GM23338 (cell line): ENCODE results near the gene NGLY1. TPM values are rescaled to one million over a fixed set of nuclear protein-coding genes. Genes with fewer than 3 reads are reported as not detected.

Source experiments
- ATAC-seq: fragments of 200-7000 bp; cut with Tn5 transposase; 3 replicates; pipeline ENCODE4 v1.9.1; 2020
- DNase-seq: peaks from one replicate; pipeline ENCODE4 v3.0.0-alpha.2; 2015; ENCODE audit warnings: low spot score
- H2AFZ ChIP-seq: fragments of 200-600 bp; sonication (generic); 2 replicates; pipeline ENCODE4 v1.8.0; 2016; ENCODE audit warnings: antibody characterized with exemption, mild to moderate bottlenecking, moderate library complexity
- H3F3A ChIP-seq: fragments of 200-600 bp; sonication (generic); replicated peaks from 2 replicates; pipeline ENCODE4 v1.8.0; 2017; ENCODE audit warnings: antibody characterized with exemption, mixed run types, low read depth
- H3K27ac ChIP-seq: fragments of 200-600 bp; sonication (generic); 2 replicates; pipeline ENCODE4 v1.6.1; 2016; ENCODE audit warnings: low read depth
- H3K27me3 ChIP-seq: fragments of 200-600 bp; sonication (generic); 2 replicates; pipeline ENCODE4 v1.8.0; 2016; ENCODE audit warnings: mild to moderate bottlenecking, mixed run types, moderate library complexity; ENCODE audit not compliant: insufficient read depth
- H3K36me3 ChIP-seq: fragments of 200-600 bp; sonication (generic); 2 replicates; pipeline ENCODE4 v1.8.0; 2016; ENCODE audit warnings: mild to moderate bottlenecking; ENCODE audit not compliant: insufficient read depth
- H3K4me1 ChIP-seq: fragments of 200-600 bp; sonication (generic); 2 replicates; pipeline ENCODE4 v1.8.0; 2016; ENCODE audit warnings: mild to moderate bottlenecking, moderate library complexity; ENCODE audit not compliant: insufficient read depth
- H3K4me2 ChIP-seq: fragments of 200-600 bp; sonication (generic); 2 replicates; pipeline ENCODE4 v1.7.1; 2017; ENCODE audit warnings: mixed run types
- H3K4me3 ChIP-seq: fragments of 200-600 bp; sonication (generic); 2 replicates; pipeline ENCODE4 v1.6.1; 2016; ENCODE audit warnings: mixed run types
- H3K79me2 ChIP-seq: fragments of 200-600 bp; sonication (generic); replicated peaks from 2 replicates; pipeline ENCODE4 v1.8.0; 2017; ENCODE audit warnings: mild to moderate bottlenecking; ENCODE audit not compliant: insufficient read depth
- H3K9me2 ChIP-seq: fragments of 200-600 bp; sonication (generic); 2 replicates; pipeline ENCODE4 v1.8.0; 2017; ENCODE audit not compliant: insufficient read depth
- H4K20me1 ChIP-seq: fragments of 200-600 bp; sonication (generic); replicated peaks from 2 replicates; pipeline ENCODE4 v1.8.0; 2017; ENCODE audit warnings: mild to moderate bottlenecking; ENCODE audit not compliant: insufficient read depth
- H3K27ac Mint-ChIP-seq: 2 replicates; pipeline ENCODE4 v1.8.0; 2020; ENCODE audit warnings: inconsistent platforms, mild to moderate bottlenecking, moderate library complexity, mixed read lengths
- H3K27me3 Mint-ChIP-seq: 3 replicates; pipeline ENCODE4 v1.8.0; 2022; ENCODE audit warnings: low read depth, mild to moderate bottlenecking, moderate library complexity, mixed read lengths, inconsistent platforms; ENCODE audit not compliant: insufficient read depth, poor library complexity
- H3K36me3 Mint-ChIP-seq: 3 replicates; pipeline ENCODE4 v1.8.0; 2021; ENCODE audit warnings: low read depth, mild to moderate bottlenecking, inconsistent platforms, moderate library complexity, mixed read lengths
- H3K4me1 Mint-ChIP-seq: 3 replicates; pipeline ENCODE4 v1.8.0; 2020; ENCODE audit warnings: mild to moderate bottlenecking, inconsistent platforms, mixed read lengths
- H3K4me3 Mint-ChIP-seq: 3 replicates; pipeline ENCODE4 v1.8.0; 2021; ENCODE audit warnings: moderate library complexity, mild to moderate bottlenecking, inconsistent platforms, mixed read lengths
- H3K9me3 Mint-ChIP-seq: 3 replicates; pipeline ENCODE4 v1.8.0; 2020; ENCODE audit warnings: moderate library complexity, mild to moderate bottlenecking, inconsistent platforms, mixed read lengths
- CREB1 ChIP-seq: fragments of 250-450 bp; sonication (Bioruptor Pico); IDR thresholded peaks from 2 replicates; pipeline ENCODE4 v1.5.0; 2020; ENCODE audit warnings: low read depth, mild to moderate bottlenecking, moderate library complexity
- EZH2 ChIP-seq: fragments of 200-600 bp; sonication (generic); IDR thresholded peaks from one replicate; pipeline ENCODE4 v1.8.0; 2017; ENCODE audit warnings: antibody characterized with exemption, mild to moderate bottlenecking, low read depth; ENCODE audit not compliant: unreplicated experiment
- EZH2phosphoT487 ChIP-seq: fragments of 200-600 bp; sonication (generic); IDR thresholded peaks from one replicate; pipeline ENCODE4 v1.8.1; 2018; ENCODE audit warnings: antibody characterized with exemption; ENCODE audit not compliant: unreplicated experiment
- JUNB ChIP-seq: IDR thresholded peaks from one replicate; pipeline ENCODE4 v1.6.1; 2016; ENCODE audit warnings: antibody characterized with exemption; ENCODE audit not compliant: unreplicated experiment
- NANOG ChIP-seq: IDR thresholded peaks from 2 replicates; pipeline ENCODE4 v1.6.1; 2016; ENCODE audit warnings: antibody characterized with exemption, borderline replicate concordance
- POLR2AphosphoS5 ChIP-seq: IDR thresholded peaks from 2 replicates; pipeline ENCODE4 v1.6.1; 2016; ENCODE audit warnings: antibody characterized with exemption, low read depth
- STAT1 ChIP-seq: IDR thresholded peaks from one replicate; pipeline ENCODE4 v1.6.1; 2016; ENCODE audit warnings: antibody characterized with exemption; ENCODE audit not compliant: unreplicated experiment
- ZNF114 ChIP-seq: fragments of 250-450 bp; sonication (Bioruptor Pico); IDR thresholded peaks from 2 replicates; pipeline ENCODE4 v1.5.0; 2020; ENCODE audit warnings: mild to moderate bottlenecking, moderate library complexity
- ZNF331 ChIP-seq: fragments of 250-450 bp; sonication (Bioruptor Pico); IDR thresholded peaks from 2 replicates; pipeline ENCODE4 v1.5.0; 2020; ENCODE audit warnings: low read depth, mild to moderate bottlenecking, moderate library complexity
- polyA plus RNA-seq: library from polyadenylated mRNA; unstranded; fragments of >200 nt; fragmentation: Nextera tagmentation; extraction: Ambion mirVana; gene quantifications from 2 replicates; pipeline ENCODE4 v1.2.1, GENCODE V29; 2016
- total RNA-seq: library from RNA; depleted of rRNA; stranded (reverse); fragments of >200 nt; shearing (Covaris generic); gene quantifications from 2 replicates; pipeline ENCODE4 v1.2.3, GENCODE V29; 2014
- TF ChIP-seq, protein P1 (sequence below): IDR thresholded peaks from one replicate; pipeline ENCODE4 v1.6.1; 2018; ENCODE audit warnings: antibody characterized with exemption; ENCODE audit not compliant: unreplicated experiment
- TF ChIP-seq, protein P2 (sequence below), 2 experiments: fragments of 200-600 bp in 1 of 2; sonication (generic) in 1 of 2; conservative IDR thresholded peaks; 2 replicates each; pipeline versions ENCODE4 v1.5.1 to v1.6.1; 2016 to 2017; ENCODE audit warnings: antibody characterized with exemption in 2 of 2, low read depth in 2 of 2, mild to moderate bottlenecking in 2 of 2, moderate library complexity in 1 of 2
- TF ChIP-seq, protein P3 (sequence below): IDR thresholded peaks from 2 replicates; pipeline ENCODE4 v1.6.1; 2016; ENCODE audit warnings: antibody characterized with exemption
- TF ChIP-seq, protein P4 (sequence below): fragments of 250-450 bp; sonication (Bioruptor Pico); IDR thresholded peaks from 2 replicates; pipeline ENCODE4 v1.5.0; 2020; ENCODE audit warnings: mild to moderate bottlenecking, moderate library complexity

NGLY1 gene
- total and polyA plus RNA-seq, 2 experiments from 2014 or later = 20.4 to 43.5 TPM

DNA sequence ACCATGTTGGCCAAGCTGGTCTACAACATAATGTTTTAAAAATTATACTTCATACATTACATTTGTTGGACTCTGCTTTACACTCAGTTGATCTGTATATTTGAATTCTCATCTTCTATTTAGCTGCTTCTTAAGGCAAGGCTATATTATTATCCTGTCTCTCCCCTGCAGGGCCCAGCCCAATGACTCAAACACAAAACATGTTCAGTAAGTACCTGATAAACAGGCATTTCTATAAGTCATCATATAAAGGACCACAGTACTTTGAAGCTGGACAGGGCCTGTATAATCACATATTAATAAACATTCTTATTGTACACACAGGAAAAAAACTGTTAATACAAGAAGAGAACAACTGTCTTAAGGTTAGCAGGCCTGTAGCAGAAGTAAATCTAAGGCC, 36.2 kb downstream of the NGLY1 start:
- Histone ChIP-seq H3K9me2 (no peaks in the 10 kb centered on the region), H3K27me3 (no peaks in the 10 kb centered on the region), H3K79me2 (no peaks in the 10 kb centered on the region), H2AFZ (no peak overlapping the region), H3K4me2 (no peak overlapping the region), H3K36me3 (peaks cover 5% of the 10 kb centered on the region; the same call in 1 of the 2 replicates), H3K27ac (no peak overlapping the region), H3F3A (no peaks in the 10 kb centered on the region), H3K4me1 (peaks cover 13% of the 10 kb centered on the region), H3K4me3 (no peak overlapping the region), H4K20me1 (no peaks in the 10 kb centered on the region)
- Mint-ChIP-seq H3K4me3 (no peak overlapping the region), H3K36me3 (peaks cover 26% of the 10 kb centered on the region), H3K4me1 (peaks cover 14% of the 10 kb centered on the region), H3K27me3 (peaks cover 2% of the 10 kb centered on the region), H3K9me3 (no peaks in the 10 kb centered on the region), H3K27ac (no peak overlapping the region)
- DNase-seq (no peak), ATAC-seq (no peak)
- TF ChIP-seq, protein P1, sequence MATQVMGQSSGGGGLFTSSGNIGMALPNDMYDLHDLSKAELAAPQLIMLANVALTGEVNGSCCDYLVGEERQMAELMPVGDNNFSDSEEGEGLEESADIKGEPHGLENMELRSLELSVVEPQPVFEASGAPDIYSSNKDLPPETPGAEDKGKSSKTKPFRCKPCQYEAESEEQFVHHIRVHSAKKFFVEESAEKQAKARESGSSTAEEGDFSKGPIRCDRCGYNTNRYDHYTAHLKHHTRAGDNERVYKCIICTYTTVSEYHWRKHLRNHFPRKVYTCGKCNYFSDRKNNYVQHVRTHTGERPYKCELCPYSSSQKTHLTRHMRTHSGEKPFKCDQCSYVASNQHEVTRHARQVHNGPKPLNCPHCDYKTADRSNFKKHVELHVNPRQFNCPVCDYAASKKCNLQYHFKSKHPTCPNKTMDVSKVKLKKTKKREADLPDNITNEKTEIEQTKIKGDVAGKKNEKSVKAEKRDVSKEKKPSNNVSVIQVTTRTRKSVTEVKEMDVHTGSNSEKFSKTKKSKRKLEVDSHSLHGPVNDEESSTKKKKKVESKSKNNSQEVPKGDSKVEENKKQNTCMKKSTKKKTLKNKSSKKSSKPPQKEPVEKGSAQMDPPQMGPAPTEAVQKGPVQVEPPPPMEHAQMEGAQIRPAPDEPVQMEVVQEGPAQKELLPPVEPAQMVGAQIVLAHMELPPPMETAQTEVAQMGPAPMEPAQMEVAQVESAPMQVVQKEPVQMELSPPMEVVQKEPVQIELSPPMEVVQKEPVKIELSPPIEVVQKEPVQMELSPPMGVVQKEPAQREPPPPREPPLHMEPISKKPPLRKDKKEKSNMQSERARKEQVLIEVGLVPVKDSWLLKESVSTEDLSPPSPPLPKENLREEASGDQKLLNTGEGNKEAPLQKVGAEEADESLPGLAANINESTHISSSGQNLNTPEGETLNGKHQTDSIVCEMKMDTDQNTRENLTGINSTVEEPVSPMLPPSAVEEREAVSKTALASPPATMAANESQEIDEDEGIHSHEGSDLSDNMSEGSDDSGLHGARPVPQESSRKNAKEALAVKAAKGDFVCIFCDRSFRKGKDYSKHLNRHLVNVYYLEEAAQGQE = no peak
- no peak for TF ChIP-seq STAT1
- TF ChIP-seq, protein P2, sequence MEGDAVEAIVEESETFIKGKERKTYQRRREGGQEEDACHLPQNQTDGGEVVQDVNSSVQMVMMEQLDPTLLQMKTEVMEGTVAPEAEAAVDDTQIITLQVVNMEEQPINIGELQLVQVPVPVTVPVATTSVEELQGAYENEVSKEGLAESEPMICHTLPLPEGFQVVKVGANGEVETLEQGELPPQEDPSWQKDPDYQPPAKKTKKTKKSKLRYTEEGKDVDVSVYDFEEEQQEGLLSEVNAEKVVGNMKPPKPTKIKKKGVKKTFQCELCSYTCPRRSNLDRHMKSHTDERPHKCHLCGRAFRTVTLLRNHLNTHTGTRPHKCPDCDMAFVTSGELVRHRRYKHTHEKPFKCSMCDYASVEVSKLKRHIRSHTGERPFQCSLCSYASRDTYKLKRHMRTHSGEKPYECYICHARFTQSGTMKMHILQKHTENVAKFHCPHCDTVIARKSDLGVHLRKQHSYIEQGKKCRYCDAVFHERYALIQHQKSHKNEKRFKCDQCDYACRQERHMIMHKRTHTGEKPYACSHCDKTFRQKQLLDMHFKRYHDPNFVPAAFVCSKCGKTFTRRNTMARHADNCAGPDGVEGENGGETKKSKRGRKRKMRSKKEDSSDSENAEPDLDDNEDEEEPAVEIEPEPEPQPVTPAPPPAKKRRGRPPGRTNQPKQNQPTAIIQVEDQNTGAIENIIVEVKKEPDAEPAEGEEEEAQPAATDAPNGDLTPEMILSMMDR (conservative IDR thresholded peaks at IDR 0.05; ENCODE audit: low read depth in 2 of 2) = no peak
- TF ChIP-seq EZH2phosphoT487 = no peak
- TF ChIP-seq CREB1 (CRISPR knock-in tag) = no peak
- TF ChIP-seq, protein P3, sequence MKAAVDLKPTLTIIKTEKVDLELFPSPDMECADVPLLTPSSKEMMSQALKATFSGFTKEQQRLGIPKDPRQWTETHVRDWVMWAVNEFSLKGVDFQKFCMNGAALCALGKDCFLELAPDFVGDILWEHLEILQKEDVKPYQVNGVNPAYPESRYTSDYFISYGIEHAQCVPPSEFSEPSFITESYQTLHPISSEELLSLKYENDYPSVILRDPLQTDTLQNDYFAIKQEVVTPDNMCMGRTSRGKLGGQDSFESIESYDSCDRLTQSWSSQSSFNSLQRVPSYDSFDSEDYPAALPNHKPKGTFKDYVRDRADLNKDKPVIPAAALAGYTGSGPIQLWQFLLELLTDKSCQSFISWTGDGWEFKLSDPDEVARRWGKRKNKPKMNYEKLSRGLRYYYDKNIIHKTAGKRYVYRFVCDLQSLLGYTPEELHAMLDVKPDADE = no peak
- TF ChIP-seq ZNF114 (CRISPR knock-in tag) = no peak
- no peak for TF ChIP-seq POLR2AphosphoS5
- no peak for TF ChIP-seq NANOG
- TF ChIP-seq, protein P4, sequence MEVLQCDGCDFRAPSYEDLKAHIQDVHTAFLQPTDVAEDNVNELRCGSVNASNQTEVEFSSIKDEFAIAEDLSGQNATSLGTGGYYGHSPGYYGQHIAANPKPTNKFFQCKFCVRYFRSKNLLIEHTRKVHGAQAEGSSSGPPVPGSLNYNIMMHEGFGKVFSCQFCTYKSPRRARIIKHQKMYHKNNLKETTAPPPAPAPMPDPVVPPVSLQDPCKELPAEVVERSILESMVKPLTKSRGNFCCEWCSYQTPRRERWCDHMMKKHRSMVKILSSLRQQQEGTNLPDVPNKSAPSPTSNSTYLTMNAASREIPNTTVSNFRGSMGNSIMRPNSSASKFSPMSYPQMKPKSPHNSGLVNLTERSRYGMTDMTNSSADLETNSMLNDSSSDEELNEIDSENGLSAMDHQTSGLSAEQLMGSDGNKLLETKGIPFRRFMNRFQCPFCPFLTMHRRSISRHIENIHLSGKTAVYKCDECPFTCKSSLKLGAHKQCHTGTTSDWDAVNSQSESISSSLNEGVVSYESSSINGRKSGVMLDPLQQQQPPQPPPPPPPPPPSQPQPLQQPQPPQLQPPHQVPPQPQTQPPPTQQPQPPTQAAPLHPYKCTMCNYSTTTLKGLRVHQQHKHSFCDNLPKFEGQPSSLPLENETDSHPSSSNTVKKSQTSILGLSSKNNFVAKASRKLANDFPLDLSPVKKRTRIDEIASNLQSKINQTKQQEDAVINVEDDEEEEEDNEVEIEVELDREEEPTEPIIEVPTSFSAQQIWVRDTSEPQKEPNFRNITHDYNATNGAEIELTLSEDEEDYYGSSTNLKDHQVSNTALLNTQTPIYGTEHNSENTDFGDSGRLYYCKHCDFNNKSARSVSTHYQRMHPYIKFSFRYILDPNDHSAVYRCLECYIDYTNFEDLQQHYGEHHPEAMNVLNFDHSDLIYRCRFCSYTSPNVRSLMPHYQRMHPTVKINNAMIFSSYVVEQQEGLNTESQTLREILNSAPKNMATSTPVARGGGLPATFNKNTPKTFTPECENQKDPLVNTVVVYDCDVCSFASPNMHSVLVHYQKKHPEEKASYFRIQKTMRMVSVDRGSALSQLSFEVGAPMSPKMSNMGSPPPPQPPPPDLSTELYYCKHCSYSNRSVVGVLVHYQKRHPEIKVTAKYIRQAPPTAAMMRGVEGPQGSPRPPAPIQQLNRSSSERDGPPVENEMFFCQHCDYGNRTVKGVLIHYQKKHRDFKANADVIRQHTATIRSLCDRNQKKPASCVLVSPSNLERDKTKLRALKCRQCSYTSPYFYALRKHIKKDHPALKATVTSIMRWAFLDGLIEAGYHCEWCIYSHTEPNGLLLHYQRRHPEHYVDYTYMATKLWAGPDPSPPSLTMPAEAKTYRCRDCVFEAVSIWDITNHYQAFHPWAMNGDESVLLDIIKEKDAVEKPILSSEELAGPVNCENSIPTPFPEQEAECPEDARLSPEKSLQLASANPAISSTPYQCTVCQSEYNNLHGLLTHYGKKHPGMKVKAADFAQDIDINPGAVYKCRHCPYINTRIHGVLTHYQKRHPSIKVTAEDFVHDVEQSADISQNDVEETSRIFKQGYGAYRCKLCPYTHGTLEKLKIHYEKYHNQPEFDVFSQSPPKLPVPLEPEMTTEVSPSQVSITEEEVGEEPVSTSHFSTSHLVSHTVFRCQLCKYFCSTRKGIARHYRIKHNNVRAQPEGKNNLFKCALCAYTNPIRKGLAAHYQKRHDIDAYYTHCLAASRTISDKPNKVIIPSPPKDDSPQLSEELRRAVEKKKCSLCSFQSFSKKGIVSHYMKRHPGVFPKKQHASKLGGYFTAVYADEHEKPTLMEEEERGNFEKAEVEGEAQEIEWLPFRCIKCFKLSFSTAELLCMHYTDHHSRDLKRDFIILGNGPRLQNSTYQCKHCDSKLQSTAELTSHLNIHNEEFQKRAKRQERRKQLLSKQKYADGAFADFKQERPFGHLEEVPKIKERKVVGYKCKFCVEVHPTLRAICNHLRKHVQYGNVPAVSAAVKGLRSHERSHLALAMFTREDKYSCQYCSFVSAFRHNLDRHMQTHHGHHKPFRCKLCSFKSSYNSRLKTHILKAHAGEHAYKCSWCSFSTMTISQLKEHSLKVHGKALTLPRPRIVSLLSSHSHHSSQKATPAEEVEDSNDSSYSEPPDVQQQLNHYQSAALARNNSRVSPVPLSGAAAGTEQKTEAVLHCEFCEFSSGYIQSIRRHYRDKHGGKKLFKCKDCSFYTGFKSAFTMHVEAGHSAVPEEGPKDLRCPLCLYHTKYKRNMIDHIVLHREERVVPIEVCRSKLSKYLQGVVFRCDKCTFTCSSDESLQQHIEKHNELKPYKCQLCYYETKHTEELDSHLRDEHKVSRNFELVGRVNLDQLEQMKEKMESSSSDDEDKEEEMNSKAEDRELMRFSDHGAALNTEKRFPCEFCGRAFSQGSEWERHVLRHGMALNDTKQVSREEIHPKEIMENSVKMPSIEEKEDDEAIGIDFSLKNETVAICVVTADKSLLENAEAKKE = no peak
- TF ChIP-seq EZH2 = no peak
- TF ChIP-seq ZNF331 (CRISPR knock-in tag) = no peak
- no peak for TF ChIP-seq JUNB
